A549 (cell line): ENCODE measurements around the gene COL5A1. TPM values are rescaled to one million over a fixed set of nuclear protein-coding genes. Genes with fewer than 3 reads are reported as not detected.

Experiments
- BHLHE40 ChIP-seq: IDR thresholded peaks from 2 replicates; pipeline ENCODE4 v1.6.1; 2012; ENCODE audit warnings: low read depth, low read length, inconsistent platforms
- CEBPB ChIP-seq, 2 experiments: fragments of >200 bp in 1 of 2; sonication (Bioruptor Twin) in 1 of 2; formaldehyde crosslinking in 1 of 2; IDR thresholded peaks; 2 replicates each; pipeline ENCODE4 v1.6.1; 2012 to 2016
- CTCF ChIP-seq: fragments of >200 bp; sonication (Bioruptor Twin); formaldehyde crosslinking; IDR thresholded peaks from 3 replicates; pipeline ENCODE4 v1.5.1; 2016
- EHF ChIP-seq: fragments of 250-450 bp; sonication (Bioruptor Pico); IDR thresholded peaks from 2 replicates; pipeline ENCODE4 v1.5.0; 2020; ENCODE audit warnings: mild to moderate bottlenecking
- EHMT2 ChIP-seq: fragments of 200-600 bp; sonication (generic); IDR thresholded peaks from 2 replicates; pipeline ENCODE4 v1.6.1; 2016; ENCODE audit warnings: antibody characterized with exemption, low read depth, mild to moderate bottlenecking, moderate library complexity
- EP300 ChIP-seq, 2 experiments: fragments of >200 bp; sonication (Bioruptor Twin); formaldehyde crosslinking; IDR thresholded peaks; 2 replicates in 1 of 2; 3 replicates in 1 of 2; pipeline ENCODE4 v1.6.1; 2016 to 2017
- FOSB ChIP-seq: fragments of 250-450 bp; sonication (Bioruptor Pico); IDR thresholded peaks from 2 replicates; pipeline ENCODE4 v1.5.0; 2020; ENCODE audit warnings: mild to moderate bottlenecking, moderate library complexity
- GATA3 ChIP-seq: IDR thresholded peaks from 2 replicates; pipeline ENCODE4 v1.6.1; 2012; ENCODE audit warnings: borderline replicate concordance
- HOXA7 ChIP-seq: fragments of 250-450 bp; sonication (Bioruptor Pico); IDR thresholded peaks from 2 replicates; pipeline ENCODE4 v1.5.0; 2020; ENCODE audit warnings: mild to moderate bottlenecking, moderate library complexity
- HOXB13 ChIP-seq: fragments of 250-450 bp; sonication (Bioruptor Pico); IDR thresholded peaks from 2 replicates; pipeline ENCODE4 v1.5.0; 2020; ENCODE audit warnings: low read depth, mild to moderate bottlenecking, moderate library complexity
- HOXB5 ChIP-seq: fragments of 250-450 bp; sonication (Bioruptor Pico); IDR thresholded peaks from 2 replicates; pipeline ENCODE4 v1.5.0; 2020; ENCODE audit warnings: mild to moderate bottlenecking, moderate library complexity
- JUNB ChIP-seq: fragments of >200 bp; sonication (Bioruptor Twin); formaldehyde crosslinking; IDR thresholded peaks from 2 replicates; pipeline ENCODE4 v1.6.1; 2016
- KDM1A ChIP-seq: fragments of 200-600 bp; sonication (generic); IDR thresholded peaks from 2 replicates; pipeline ENCODE4 v1.6.1; 2016; ENCODE audit warnings: low read depth, mild to moderate bottlenecking
- KDM5A ChIP-seq: fragments of 200-600 bp; sonication (generic); IDR thresholded peaks from 2 replicates; pipeline ENCODE4 v1.6.1; 2016; ENCODE audit warnings: antibody characterized with exemption, mild to moderate bottlenecking
- MAFK ChIP-seq: fragments of 450-650 bp; IDR thresholded peaks from 2 replicates; pipeline ENCODE4 v1.6.1; 2014; ENCODE audit not compliant: partially characterized antibody
- MAX ChIP-seq: IDR thresholded peaks from 2 replicates; pipeline ENCODE4 v1.6.1; 2012
- MAZ ChIP-seq: fragments of 150-350 bp; IDR thresholded peaks from 2 replicates; pipeline ENCODE4 v1.6.1; 2014; ENCODE audit warnings: antibody characterized with exemption, low read depth, low read length, borderline replicate concordance
- MYC ChIP-seq: IDR thresholded peaks from 2 replicates; pipeline ENCODE4 v1.6.1; 2012; ENCODE audit warnings: mild to moderate bottlenecking, inconsistent platforms, low read length, improper control_type of control experiment, borderline replicate concordance
- NPAS2 ChIP-seq: fragments of 250-450 bp; sonication (Bioruptor Pico); IDR thresholded peaks from 2 replicates; pipeline ENCODE4 v1.8.0; 2022; ENCODE audit warnings: mild to moderate bottlenecking, moderate library complexity, borderline replicate concordance
- NR3C1 ChIP-seq: fragments of >200 bp; sonication (Bioruptor Twin); formaldehyde crosslinking; IDR thresholded peaks from 3 replicates; pipeline ENCODE4 v1.6.1; 2017
- PHF8 ChIP-seq: fragments of 200-600 bp; sonication (generic); IDR thresholded peaks from 2 replicates; pipeline ENCODE4 v1.6.1; 2016; ENCODE audit warnings: low read depth, mild to moderate bottlenecking, antibody characterized with exemption, moderate library complexity, borderline replicate concordance
- RAD21 ChIP-seq, 2 experiments: fragments of >200 bp in 1 of 2; sonication (Bioruptor Twin) in 1 of 2; formaldehyde crosslinking in 1 of 2; IDR thresholded peaks in 1 of 2; conservative IDR thresholded peaks in 1 of 2; 2 replicates in 1 of 2; 3 replicates in 1 of 2; pipeline ENCODE4 v1.6.1; 2012 to 2018; ENCODE audit warnings: inconsistent platforms in 1 of 2
- RCOR1 ChIP-seq: fragments of 150-350 bp; IDR thresholded peaks from 2 replicates; pipeline ENCODE4 v1.6.1; 2014; ENCODE audit warnings: antibody characterized with exemption, low read length, low read depth
- SMC3 ChIP-seq: fragments of >200 bp; sonication (Bioruptor Twin); formaldehyde crosslinking; IDR thresholded peaks from 3 replicates; pipeline ENCODE4 v1.6.1; 2018; ENCODE audit warnings: inconsistent platforms
- SREBF2 ChIP-seq: fragments of 450-650 bp; IDR thresholded peaks from 2 replicates; pipeline ENCODE4 v1.6.1; 2014; ENCODE audit warnings: mild to moderate bottlenecking, moderate library complexity
- TP53 ChIP-seq: fragments of 250-450 bp; sonication (Bioruptor Pico); IDR thresholded peaks from 2 replicates; pipeline ENCODE4 v1.5.0; 2021; ENCODE audit warnings: mild to moderate bottlenecking, moderate library complexity
- USF2 ChIP-seq: fragments of 450-650 bp; IDR thresholded peaks from 2 replicates; pipeline ENCODE4 v1.6.1; 2014; ENCODE audit warnings: antibody characterized with exemption
- polyA plus RNA-seq, 4 experiments: library from polyadenylated mRNA; depleted of rRNA in 3 of 4; stranded (reverse); fragments of >200 nt; fragmentation: RNase III in 1 of 4; extraction: RNeasy Plus Mini Kit Qiagen cat#74134 plus additional on column Dnase treatment in 1 of 4; gene quantifications; 2 replicates in 3 of 4; 3 replicates in 1 of 4; pipeline ENCODE4 v1.2.3, GENCODE V29; 2011 to 2017
- TF ChIP-seq, protein P1 (sequence below): fragments of >200 bp; sonication (Bioruptor Twin); formaldehyde crosslinking; IDR thresholded peaks from 3 replicates; pipeline ENCODE4 v1.6.1; 2016
- TF ChIP-seq, protein P2 (sequence below): fragments of 250-450 bp; sonication (Bioruptor Pico); IDR thresholded peaks from 2 replicates; pipeline ENCODE4 v1.5.0; 2021; ENCODE audit warnings: mild to moderate bottlenecking, moderate library complexity, borderline replicate concordance
- TF ChIP-seq, protein P3 (sequence below): fragments of 200-600 bp; sonication (generic); IDR thresholded peaks from 2 replicates; pipeline ENCODE4 v1.6.1; 2016; ENCODE audit warnings: antibody characterized with exemption, mild to moderate bottlenecking, moderate library complexity
- TF ChIP-seq, protein P4 (sequence below): fragments of >200 bp; sonication (Bioruptor Twin); formaldehyde crosslinking; IDR thresholded peaks from 2 replicates; pipeline ENCODE4 v1.6.1; 2016

COL5A1 gene
- polyA plus RNA-seq, 2 of the 4 experiments (the other 2 are of a cell fraction) = 16.1 to 67.5 TPM

DNA sequence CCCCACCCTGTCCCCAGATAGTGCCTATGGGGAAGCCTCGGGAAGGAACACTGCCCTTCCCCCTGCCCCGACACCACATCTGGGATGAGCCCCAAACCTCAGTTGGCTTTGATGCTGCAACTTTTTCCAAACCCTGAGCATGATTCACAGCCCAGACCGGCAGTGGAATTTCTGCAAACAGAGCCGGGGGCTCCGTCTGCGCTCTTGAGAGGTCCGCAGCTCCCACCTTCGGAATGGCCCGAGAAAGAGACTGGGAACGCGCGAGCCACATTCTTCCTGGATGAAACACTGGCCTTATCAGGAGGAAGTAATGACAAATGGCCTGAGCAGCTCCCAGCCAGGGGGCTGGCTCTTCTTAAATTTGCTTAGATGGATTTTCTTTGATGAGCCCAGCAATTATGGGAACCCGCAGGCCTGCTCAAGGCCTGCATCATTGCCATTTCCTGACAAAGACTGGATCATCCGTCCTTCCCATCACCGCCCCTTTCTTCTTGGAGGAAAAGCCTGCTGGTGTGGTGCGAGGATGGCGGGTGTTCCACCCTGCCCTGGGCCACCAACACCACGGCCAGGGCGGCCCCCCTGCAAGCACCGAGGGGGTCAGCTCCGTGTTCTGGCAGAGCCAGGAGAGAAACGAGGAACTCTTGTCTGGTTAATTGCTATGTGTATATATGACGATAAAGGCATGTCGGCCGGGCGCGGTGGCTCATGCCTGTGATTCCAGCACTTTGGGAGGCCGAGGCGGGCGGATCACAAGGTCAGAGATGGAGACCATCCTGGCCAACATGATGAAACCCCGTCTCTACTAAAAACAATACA, 38.8 kb upstream of the COL5A1 start (continued):
- TF ChIP-seq CTCF (no peak), HOXB5 (CRISPR knock-in tag) (no peak), NR3C1 (no peak), MAFK (peak; percentile 83), GATA3 (peak; percentile 94), RAD21 (conservative IDR thresholded peaks at IDR 0.05 in 1 of 2, IDR thresholded peaks at IDR 0.05 in 1 of 2) (peak; percentile 16 to 60; a peak in 4 of 5 replicates), PHF8 (no peak), KDM5A (no peak), RCOR1 (no peak), USF2 (no peak), MYC (no peak), FOSB (CRISPR knock-in tag) (no peak), KDM1A (no peak), HOXB13 (CRISPR knock-in tag) (peak; percentile 65; the same call in 1 of the 2 replicates), SMC3 (peak; percentile 49; the same call in 2 of the 3 replicates), HOXA7 (no peak), TP53 (CRISPR knock-in tag) (no peak), EHMT2 (no peak), BHLHE40 (no peak), CEBPB (IDR thresholded peaks at IDR 0.05) (peak; percentile 27 to 86; a peak in 3 of 4 replicates), EHF (CRISPR knock-in tag) (no peak), NPAS2 (no peak), MAZ (no peak), EP300 (IDR thresholded peaks at IDR 0.05) (peak; percentile 84 to 93; a peak in 4 of 5 replicates), MAX (peak; percentile 64), JUNB (peak; percentile 95), SREBF2 (no peak)
- TF ChIP-seq, protein P1, sequence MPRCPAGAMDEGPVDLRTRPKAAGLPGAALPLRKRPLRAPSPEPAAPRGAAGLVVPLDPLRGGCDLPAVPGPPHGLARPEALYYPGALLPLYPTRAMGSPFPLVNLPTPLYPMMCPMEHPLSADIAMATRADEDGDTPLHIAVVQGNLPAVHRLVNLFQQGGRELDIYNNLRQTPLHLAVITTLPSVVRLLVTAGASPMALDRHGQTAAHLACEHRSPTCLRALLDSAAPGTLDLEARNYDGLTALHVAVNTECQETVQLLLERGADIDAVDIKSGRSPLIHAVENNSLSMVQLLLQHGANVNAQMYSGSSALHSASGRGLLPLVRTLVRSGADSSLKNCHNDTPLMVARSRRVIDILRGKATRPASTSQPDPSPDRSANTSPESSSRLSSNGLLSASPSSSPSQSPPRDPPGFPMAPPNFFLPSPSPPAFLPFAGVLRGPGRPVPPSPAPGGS = peak; percentile 68; the same call in 2 of the 3 replicates
- TF ChIP-seq, protein P2, sequence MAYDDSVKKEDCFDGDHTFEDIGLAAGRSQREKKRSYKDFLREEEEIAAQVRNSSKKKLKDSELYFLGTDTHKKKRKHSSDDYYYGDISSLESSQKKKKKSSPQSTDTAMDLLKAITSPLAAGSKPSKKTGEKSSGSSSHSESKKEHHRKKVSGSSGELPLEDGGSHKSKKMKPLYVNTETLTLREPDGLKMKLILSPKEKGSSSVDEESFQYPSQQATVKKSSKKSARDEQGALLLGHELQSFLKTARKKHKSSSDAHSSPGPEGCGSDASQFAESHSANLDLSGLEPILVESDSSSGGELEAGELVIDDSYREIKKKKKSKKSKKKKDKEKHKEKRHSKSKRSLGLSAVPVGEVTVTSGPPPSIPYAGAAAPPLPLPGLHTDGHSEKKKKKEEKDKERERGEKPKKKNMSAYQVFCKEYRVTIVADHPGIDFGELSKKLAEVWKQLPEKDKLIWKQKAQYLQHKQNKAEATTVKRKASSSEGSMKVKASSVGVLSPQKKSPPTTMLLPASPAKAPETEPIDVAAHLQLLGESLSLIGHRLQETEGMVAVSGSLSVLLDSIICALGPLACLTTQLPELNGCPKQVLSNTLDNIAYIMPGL (CRISPR knock-in tag) = no peak
- TF ChIP-seq, protein P3, sequence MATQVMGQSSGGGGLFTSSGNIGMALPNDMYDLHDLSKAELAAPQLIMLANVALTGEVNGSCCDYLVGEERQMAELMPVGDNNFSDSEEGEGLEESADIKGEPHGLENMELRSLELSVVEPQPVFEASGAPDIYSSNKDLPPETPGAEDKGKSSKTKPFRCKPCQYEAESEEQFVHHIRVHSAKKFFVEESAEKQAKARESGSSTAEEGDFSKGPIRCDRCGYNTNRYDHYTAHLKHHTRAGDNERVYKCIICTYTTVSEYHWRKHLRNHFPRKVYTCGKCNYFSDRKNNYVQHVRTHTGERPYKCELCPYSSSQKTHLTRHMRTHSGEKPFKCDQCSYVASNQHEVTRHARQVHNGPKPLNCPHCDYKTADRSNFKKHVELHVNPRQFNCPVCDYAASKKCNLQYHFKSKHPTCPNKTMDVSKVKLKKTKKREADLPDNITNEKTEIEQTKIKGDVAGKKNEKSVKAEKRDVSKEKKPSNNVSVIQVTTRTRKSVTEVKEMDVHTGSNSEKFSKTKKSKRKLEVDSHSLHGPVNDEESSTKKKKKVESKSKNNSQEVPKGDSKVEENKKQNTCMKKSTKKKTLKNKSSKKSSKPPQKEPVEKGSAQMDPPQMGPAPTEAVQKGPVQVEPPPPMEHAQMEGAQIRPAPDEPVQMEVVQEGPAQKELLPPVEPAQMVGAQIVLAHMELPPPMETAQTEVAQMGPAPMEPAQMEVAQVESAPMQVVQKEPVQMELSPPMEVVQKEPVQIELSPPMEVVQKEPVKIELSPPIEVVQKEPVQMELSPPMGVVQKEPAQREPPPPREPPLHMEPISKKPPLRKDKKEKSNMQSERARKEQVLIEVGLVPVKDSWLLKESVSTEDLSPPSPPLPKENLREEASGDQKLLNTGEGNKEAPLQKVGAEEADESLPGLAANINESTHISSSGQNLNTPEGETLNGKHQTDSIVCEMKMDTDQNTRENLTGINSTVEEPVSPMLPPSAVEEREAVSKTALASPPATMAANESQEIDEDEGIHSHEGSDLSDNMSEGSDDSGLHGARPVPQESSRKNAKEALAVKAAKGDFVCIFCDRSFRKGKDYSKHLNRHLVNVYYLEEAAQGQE = no peak
- TF ChIP-seq, protein P4, sequence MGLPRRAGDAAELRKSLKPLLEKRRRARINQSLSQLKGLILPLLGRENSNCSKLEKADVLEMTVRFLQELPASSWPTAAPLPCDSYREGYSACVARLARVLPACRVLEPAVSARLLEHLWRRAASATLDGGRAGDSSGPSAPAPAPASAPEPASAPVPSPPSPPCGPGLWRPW = 0 out of 2 replicates have a peak, but pooled peaks have one; percentile 33
